Type B pancreatic cell (in vitro differentiated cells): ENCODE measurements around the gene CHD8. TPM values are rescaled to one million over a fixed set of nuclear protein-coding genes. Genes with fewer than 3 reads are reported as not detected.

ENCODE experiments used
- DNase-seq: peaks from one replicate; pipeline ENCODE4 v3.0.0; 2021; ENCODE audit warnings: mixed read lengths; ENCODE audit not compliant: unreplicated experiment; ENCODE audit errors: extremely low spot score
- H3K27ac Mint-ChIP-seq: 2 replicates; pipeline ENCODE4 v1.8.0; 2021; ENCODE audit warnings: mild to moderate bottlenecking, mixed read lengths
- H3K27me3 Mint-ChIP-seq: 2 replicates; pipeline ENCODE4 v1.8.0; 2021; ENCODE audit warnings: mixed read lengths
- H3K36me3 Mint-ChIP-seq: 2 replicates; pipeline ENCODE4 v1.8.0; 2021; ENCODE audit warnings: mixed read lengths
- H3K4me1 Mint-ChIP-seq: one replicate; pipeline ENCODE4 v1.8.0; 2021; ENCODE audit warnings: mixed read lengths; ENCODE audit not compliant: unreplicated experiment
- H3K4me3 Mint-ChIP-seq: 2 replicates; pipeline ENCODE4 v1.8.0; 2021; ENCODE audit warnings: mild to moderate bottlenecking, mixed read lengths
- H3K9me3 Mint-ChIP-seq: 2 replicates; pipeline ENCODE4 v1.8.0; 2021; ENCODE audit warnings: mixed read lengths
- CTCF ChIP-seq: fragments of 200-600 bp; sonication (generic); conservative IDR thresholded peaks from 2 replicates; pipeline ENCODE4 v1.5.0; 2021; ENCODE audit warnings: antibody characterized with exemption, mild to moderate bottlenecking
- total RNA-seq: library from RNA; stranded (reverse); gene quantifications from 2 replicates; pipeline ENCODE4 v1.2.1, GENCODE V29; 2021; ENCODE audit warnings: low replicate concordance

Gene CHD8
- total RNA-seq, 1 donor from 2014 or later: 112 TPM

- TF ChIP-seq CTCF: no peak
- H3K27me3 Mint-ChIP-seq: no peaks in the 10 kb centered on the region
- peak overlapping the region; percentile 98 for H3K27ac Mint-ChIP-seq
- H3K4me3 Mint-ChIP-seq: peak overlapping the region; percentile 100
- DNase-seq: peak; percentile 79
- no peaks in the 10 kb centered on the region for H3K9me3 Mint-ChIP-seq
- peaks cover 18% of the 10 kb centered on the region for H3K4me1 Mint-ChIP-seq
- H3K36me3 Mint-ChIP-seq: peaks cover 11% of the 10 kb centered on the region
These were observed 20.6 kb upstream of the CHD8 start for GRCh38 chr14:21476523-21476924.

- Mint-ChIP-seq H3K4me3 (peak overlapping the region; percentile 100), H3K36me3 (peaks cover 11% of the 10 kb centered on the region), H3K27ac (peak overlapping the region; percentile 98), H3K4me1 (peaks cover 18% of the 10 kb centered on the region), H3K9me3 (no peaks in the 10 kb centered on the region), H3K27me3 (no peaks in the 10 kb centered on the region)
- no peak for DNase-seq
- no peak for TF ChIP-seq CTCF
These were observed 20.0 kb upstream of the CHD8 start for GRCh38 chr14:21475767-21476522.

GRCh38 chr14:21467616-21468015 lies 11.7 kb upstream of the CHD8 start:
- no peak for DNase-seq
- H3K4me1 Mint-ChIP-seq: no peaks in the 10 kb centered on the region
- H3K27ac Mint-ChIP-seq: no peak overlapping the region
- no peaks in the 10 kb centered on the region for H3K9me3 Mint-ChIP-seq
- H3K36me3 Mint-ChIP-seq: peaks cover 16% of the 10 kb centered on the region
- TF ChIP-seq CTCF: no peak
- no peaks in the 10 kb centered on the region for H3K27me3 Mint-ChIP-seq
- H3K4me3 Mint-ChIP-seq: no peak overlapping the region

- no peak for TF ChIP-seq CTCF
- Mint-ChIP-seq H3K27me3 (no peaks in the 10 kb centered on the region), H3K27ac (peak overlapping the region; percentile 99), H3K4me3 (peak overlapping the region; percentile 98), H3K4me1 (peaks cover 15% of the 10 kb centered on the region), H3K9me3 (no peaks in the 10 kb centered on the region), H3K36me3 (peaks cover 16% of the 10 kb centered on the region)
- DNase-seq: no peak
These were observed 371 bp downstream of the CHD8 start for GRCh38 chr14:21455592-21455911.

- Mint-ChIP-seq H3K27ac (peak overlapping the region; percentile 99), H3K4me1 (peaks cover 15% of the 10 kb centered on the region), H3K4me3 (peak overlapping the region; percentile 98), H3K27me3 (no peaks in the 10 kb centered on the region), H3K9me3 (no peaks in the 10 kb centered on the region), H3K36me3 (peaks cover 15% of the 10 kb centered on the region)
- DNase-seq: no peak
- TF ChIP-seq CTCF: no peak
These were observed 929 bp downstream of the CHD8 start for GRCh38 chr14:21454843-21455544.
